Liver (tissue), 3 donors: ENCODE measurements around the gene CDH22.

ENCODE experiments used
- ATF3 ChIP-seq: IDR thresholded peaks from 2 replicates; pipeline ENCODE4 v1.6.1; 2016; ENCODE audit warnings: antibody characterized with exemption
- CTCF ChIP-seq: fragments of 150-350 bp; IDR thresholded peaks from 2 replicates; pipeline ENCODE4 v1.5.1; 2017; ENCODE audit warnings: improper control_type of control experiment, low read depth, low read length; ENCODE audit not compliant: missing input control
- FOXA2 ChIP-seq: IDR thresholded peaks from 2 replicates; pipeline ENCODE4 v1.6.1; 2016; ENCODE audit warnings: antibody characterized with exemption
- GABPA ChIP-seq, 2 donors: IDR thresholded peaks in 1 of 2; conservative IDR thresholded peaks in 1 of 2; 2 replicates each; pipeline ENCODE4 v1.6.1; 2016; ENCODE audit warnings: antibody characterized with exemption in 2 of 2, mild to moderate bottlenecking in 1 of 2, moderate library complexity in 1 of 2
- JUND ChIP-seq, 2 donors: IDR thresholded peaks; 2 replicates each; pipeline ENCODE4 v1.6.1; 2016; ENCODE audit warnings: antibody characterized with exemption in 2 of 2
- MAX ChIP-seq: IDR thresholded peaks from 2 replicates; pipeline ENCODE4 v1.6.1; 2016; ENCODE audit warnings: antibody characterized with exemption
- NR2F2 ChIP-seq: IDR thresholded peaks from 2 replicates; pipeline ENCODE4 v1.6.1; 2016; ENCODE audit warnings: antibody characterized with exemption
- RAD21 ChIP-seq, 2 donors: IDR thresholded peaks; 2 replicates each; pipeline ENCODE4 v1.6.1; 2016; ENCODE audit warnings: antibody characterized with exemption in 2 of 2, mild to moderate bottlenecking in 2 of 2
- REST ChIP-seq: IDR thresholded peaks from 2 replicates; pipeline ENCODE4 v1.6.1; 2016; ENCODE audit warnings: antibody characterized with exemption, mild to moderate bottlenecking
- SP1 ChIP-seq: IDR thresholded peaks from 2 replicates; pipeline ENCODE4 v1.6.1; 2018; ENCODE audit warnings: antibody characterized with exemption, mild to moderate bottlenecking
- TAF1 ChIP-seq: conservative IDR thresholded peaks from 2 replicates; pipeline ENCODE4 v1.6.1; 2016; ENCODE audit warnings: antibody characterized with exemption, mild to moderate bottlenecking
- YY1 ChIP-seq: IDR thresholded peaks from 2 replicates; pipeline ENCODE4 v1.6.1; 2016; ENCODE audit warnings: antibody characterized with exemption, mild to moderate bottlenecking
- ZBTB33 ChIP-seq: IDR thresholded peaks from 2 replicates; pipeline ENCODE4 v1.6.1; 2016; ENCODE audit warnings: antibody characterized with exemption
- donor health status: healthy.
- donor health status: healthy.

- TF ChIP-seq YY1 (no peak), CTCF (no peak), SP1 (no peak), MAX (no peak), TAF1 (no peak), GABPA (IDR thresholded peaks at IDR 0.05 in 1 of 2, conservative IDR thresholded peaks at IDR 0.05 in 1 of 2) (no peak), RAD21 (IDR thresholded peaks at IDR 0.05) (no peak), ZBTB33 (no peak), NR2F2 (no peak), FOXA2 (no peak), JUND (IDR thresholded peaks at IDR 0.05) (no peak), ATF3 (no peak), REST (no peak)
Measured at GRCh38 chr20:46237227-46237626, 71.1 kb downstream of the CDH22 start.
